Islet of Langerhans (tissue), 1 donor: Measurements from ENCODE around the gene GNAI3.

Source experiments
- FAIRE-seq: peaks from one replicate; lab custom pipeline; 2011; peaks lifted over from hg19 to GRCh38; lab: Jason Lieb, UNC

Gene GNAI3

DNA sequence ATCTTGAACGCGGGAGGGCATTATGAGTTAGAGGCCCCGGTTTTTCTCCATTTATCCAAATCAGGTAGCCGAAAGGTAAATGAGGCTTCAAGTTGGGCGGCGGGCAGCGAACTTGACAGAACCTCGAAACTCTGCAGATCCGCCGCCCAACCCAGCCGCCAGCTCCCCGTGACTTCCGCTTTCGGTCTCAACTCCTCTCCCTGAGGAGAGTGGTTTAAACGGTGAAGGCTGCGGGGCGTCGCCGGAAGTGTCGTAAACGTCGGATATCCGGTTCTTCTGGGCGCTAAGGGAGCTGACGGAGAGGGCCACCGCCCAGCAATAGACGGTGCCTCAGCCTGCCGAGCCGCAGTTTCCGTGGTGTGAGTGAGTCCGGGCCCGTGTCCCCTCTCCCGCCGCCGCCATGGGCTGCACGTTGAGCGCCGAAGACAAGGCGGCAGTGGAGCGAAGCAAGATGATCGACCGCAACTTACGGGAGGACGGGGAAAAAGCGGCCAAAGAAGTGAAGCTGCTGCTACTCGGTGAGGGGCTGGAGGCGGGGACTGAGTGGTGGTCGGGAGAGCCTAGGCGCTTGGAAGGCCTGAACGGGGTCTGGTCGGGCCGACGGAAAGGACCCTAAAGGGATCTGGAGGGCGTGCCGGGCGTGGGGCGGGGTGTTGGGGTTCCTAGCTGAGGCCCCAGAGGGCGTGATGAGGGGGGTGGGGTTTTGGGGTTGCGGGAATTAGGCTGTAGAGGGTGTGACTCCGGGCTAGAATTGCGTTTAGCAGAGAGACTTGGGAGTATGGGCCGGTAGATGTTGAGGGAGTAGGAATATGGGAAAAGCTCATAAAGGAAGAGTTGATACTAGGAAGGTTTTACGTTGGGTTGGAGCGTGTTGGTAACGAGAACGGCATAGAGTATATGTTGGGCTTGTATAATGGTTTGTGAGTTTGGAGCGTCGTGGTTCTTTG is at the start of gene GNAI3:
Gene GNAI3, plus strand, starts transcription at position 295 of the 947 bp plus-strand sequence. Its CDS starts 106 bp downstream, at position 401.
- no peak for FAIRE-seq

DNA sequence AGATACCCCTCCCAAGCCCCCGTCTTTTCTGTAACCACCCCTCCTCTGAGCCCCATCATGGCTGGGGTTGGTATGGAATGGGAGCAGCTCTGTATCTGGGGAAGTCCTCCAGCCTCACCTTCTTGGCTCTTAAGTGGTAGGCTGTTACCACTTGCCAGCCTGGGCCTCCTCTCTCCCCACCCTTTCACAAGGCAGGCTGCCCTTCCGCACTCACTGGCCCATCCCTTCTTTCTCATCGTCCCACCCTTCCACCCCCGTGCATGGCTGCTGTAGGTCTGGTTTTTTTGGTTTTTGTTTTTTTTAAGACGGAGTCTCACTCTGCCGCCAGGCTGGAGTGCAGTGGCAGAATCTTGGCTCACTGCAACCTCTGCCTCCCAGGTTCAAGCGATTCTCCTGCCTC is 49.3 kb upstream of the GNAI3 start:
- no peak for FAIRE-seq

DNA sequence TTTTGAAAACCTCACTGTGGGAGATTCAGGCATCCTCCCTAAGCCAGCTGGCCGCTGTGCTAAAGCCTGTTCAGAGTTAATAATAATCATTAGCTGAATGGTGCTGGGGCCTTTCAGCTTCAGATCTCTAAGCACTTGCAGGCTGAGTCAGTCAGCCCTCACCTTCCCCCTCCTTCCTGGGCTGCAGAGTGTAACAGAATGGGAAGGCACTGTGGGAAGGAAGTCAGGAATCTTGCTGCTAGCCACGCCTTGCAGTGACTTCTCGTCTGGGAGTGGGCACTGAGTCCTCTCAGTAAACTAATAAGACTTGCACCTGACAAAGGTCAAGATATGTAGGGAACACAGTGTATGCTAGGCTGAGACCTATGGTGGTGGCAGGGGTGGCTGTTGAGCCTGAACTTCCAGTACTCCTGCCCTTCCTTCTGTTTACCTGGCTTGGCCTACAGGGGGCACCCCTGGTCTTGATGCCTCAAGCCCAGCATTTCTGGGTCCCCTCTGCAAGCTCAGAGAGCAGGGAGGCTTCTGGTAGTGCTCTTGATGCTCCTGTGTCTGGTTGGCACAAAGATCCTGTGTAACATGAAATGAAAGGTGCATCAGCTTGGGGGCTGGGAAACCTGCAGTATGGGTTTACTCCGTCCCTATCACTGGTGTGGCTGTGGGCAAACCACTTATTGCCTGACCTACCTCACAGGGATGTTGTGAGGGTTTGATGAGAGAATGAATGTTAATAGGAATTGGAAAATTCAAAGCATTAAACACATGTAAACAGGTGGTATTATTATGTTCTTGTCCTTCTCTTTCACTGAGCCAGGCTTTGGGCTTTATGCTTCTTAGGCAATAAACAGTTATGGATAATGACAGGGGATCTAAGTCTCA is 48.5 kb upstream of the GNAI3 start:
- FAIRE-seq, result no peak

DNA sequence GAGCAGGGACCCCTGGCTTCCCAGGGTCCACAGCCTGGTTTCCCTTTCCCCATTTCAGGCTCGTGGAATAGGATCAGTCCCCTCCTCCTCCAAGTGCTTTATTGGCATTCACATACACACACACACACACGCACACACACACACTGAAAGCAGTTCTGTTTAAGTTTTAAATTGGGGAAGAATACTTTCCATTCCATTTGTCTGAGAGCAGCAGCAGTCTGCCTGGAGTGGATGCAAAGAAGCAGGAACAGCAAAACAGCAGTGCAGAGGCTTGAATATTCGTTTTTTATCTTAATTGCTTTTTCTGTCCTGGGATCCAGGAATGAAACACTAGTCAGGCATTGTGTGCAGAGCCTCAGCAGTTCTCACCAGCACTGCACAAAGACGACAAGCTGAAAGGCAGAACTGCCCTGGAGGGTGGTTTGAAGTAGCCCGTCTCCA is 47.5 kb upstream of the GNAI3 start:
- FAIRE-seq, result no peak

DNA sequence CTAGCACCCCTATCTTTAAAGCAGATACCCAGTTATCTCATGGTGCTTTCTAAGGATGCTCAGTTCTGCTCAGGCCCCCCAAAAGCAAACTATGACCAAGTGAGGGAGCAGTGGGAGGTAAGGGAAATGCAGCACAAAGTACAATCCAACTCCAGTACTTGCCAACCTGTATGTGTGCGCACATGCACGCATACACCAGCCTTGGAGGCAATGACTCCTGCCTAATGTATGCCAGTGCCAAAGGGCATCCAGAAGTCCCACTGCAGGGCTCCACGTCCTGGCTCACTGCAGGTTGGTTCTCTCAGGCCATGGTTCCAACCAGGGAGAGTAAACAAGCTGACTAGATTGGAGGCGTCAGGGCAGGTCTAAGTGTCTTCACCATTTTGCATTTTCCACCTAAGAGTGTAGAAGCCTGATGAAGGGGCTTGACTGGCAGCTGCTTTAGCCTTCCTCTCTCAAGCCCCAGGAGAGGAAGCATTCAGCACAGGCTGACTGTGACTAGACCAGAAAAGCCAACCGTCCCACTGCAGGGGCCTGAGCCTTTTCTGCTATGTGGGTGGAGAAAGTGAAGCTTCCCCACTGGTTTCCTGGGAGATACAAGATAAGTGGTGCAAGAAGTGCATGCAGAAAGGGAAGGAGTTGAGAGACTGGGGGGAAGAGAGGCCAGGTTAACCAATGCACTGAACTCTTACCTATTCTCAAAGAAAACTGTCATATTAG is 46.6 kb upstream of the GNAI3 start:
- no peak for FAIRE-seq

DNA sequence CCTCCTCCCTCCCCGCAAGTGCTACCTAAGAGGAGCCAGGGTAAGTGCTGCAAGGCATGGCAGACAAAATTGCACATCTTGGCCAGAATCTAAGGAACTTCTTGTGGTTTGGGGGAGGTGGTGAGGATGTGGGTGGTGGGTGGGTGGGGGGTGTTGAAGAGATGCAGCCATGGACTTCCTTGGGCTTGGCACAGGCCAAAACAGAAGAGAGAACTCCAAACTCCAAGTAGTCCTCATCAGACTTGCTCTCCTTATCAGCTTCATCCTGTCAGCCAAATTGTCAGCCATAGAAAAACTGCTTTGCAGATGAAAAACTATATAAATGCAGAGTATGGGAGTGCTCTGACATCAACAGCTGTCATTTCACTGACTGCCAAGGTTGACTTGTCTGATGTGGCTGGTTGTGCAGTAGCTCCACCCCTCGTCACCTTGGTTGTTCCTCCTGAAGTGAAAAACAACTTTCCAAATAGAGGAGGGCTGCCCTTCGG is 46.0 kb upstream of the GNAI3 start:
- FAIRE-seq, result no peak

DNA sequence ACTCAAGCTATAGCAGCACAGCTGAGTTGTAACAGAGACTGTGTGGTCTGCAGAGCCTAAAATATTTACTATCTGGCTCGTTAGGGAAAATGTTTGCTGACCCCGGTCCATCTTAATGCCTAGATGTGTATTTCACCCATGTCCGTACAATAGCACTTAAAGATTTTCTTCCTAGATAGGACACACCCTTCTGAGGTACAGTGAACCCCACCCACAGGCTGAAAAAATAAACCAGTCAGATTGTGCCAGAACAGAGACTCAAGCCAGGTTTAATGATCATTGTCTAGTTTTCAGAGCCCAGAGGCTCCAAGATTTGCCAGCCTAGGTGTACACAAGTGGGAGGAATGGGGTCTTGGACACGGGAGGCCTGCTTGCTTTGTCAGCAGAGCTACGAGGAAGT is 44.5 kb upstream of the GNAI3 start:
- FAIRE-seq, result no peak

DNA sequence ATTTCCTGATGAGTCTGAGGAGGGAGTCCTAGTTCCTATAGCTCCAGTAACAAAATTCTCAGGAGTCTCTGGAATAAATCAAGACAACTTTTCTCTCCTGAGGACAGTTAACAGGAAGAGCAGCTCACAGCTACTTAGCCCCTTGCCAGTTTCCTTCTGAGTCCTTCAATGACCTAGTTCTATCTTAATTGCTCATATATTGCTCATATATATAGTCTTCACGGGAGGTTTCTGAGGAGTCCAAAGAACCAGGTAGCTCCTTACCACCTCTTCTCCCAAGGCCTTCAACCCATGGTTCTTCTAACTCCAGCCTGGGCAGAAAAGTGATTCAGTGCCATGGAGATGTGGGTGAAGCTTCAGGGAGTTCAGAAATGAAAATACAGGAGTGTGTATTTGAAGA is 43.4 kb upstream of the GNAI3 start:
- no peak for FAIRE-seq

DNA sequence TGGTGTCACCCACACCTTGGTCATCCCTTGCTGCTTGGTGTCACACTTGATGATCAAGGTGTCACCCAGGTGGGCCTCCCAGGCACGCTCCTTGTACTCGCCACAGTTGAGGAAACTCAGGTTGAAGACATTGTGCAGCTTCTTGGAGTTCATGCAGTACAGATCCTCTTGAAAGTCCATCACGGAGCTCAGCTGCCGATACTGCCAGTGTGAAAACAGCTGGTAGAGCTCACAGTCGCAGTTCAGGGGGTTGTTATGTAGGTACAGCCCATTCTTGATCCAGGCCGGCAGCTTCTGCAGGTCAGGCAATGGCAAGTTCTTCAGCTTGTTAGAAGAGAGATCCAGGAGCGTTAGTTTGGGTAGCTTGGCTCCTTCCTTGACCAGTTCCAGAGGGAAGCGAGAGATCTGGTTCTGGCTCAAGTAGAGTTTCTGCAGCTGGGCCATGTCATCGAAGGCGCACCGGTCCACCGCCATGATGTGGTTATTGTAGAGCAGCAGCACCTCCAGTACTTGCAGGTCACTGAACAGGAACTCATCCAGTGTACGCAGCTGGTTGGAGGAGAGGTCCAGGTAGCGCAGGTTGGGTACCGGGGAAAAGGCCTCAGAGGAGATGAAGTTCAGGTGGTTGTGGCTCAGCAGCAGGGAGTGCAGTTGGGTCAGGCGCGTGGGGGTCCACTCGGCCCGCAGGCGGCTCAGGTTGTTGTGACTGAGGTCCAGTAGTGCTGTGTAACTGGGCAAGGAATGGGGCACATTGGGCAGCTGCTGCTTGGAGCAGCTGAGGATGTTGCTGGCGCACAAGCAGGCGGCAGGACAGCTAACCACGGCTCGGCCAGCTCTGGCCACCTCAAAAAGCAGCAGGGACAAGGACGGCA is 40.2 kb upstream of the GNAI3 start:
- FAIRE-seq, result no peak

DNA sequence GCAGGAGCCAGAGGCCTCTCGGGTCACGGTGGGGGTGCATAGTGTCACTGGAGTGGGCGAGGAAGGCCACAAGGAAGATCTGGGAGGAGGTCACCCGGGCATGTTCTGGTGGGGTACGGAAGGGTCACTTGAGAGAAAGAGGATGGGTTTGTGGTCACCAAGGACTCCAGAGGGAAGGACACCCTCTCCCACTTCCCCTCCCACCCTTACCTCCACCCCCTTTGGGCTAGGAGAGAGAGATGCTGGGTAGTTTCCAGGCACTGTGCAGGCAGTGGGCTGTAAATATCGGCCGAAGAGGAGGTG is 39.6 kb upstream of the GNAI3 start:
- no peak for FAIRE-seq

DNA sequence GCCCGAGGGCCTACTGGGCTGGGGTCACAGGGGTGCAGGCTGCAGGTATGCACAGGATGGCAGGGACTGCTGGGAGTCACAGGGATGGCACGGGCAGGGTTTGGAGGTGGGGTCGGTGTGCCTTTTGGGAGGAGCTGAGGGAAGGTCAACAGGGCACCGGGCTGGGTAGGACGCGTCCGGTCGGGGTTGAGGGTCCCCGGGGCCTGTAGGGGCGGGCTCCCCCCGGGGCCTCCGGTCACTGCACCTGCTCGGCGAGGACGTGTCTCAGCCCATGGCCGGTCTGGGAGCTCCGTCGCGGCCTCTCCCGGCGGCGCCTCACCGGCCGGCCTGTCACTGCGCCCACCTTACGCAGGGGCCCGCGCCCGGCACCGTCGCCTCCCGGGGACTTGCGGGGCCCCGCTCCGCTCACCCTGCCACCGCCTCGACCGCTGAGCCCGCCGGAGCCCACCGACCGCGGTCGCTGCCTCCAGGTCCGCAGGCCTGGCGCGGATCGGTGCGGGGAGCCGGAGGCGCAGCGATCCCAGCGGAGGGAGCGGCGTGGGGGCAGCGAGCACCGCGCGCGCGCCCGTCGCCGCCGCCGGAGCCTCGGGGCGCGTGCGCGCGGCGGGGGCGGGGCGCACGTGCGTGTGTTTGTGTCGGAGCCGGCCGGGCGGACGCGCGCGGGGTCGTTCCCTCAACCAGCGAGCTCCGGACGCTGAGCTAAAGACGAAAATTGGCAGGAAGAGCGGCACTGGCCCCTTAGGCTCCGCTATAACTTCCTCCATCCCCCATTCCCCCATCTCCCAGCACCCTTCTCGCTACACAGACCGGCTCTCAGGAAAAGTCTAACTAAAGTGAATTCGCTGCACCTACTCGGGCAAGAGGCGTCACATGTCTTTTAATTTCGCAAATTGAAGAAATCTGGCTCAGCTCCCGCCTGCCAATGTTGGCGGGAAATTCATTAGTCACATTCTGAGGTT is 39.0 kb upstream of the GNAI3 start, which contains the start of gene AMIGO1:
Gene AMIGO1, minus strand, starts transcription at position 552 of the 959 bp plus-strand sequence. CDS start 815 bp downstream, outside the sequence.
- FAIRE-seq, result no peak

DNA sequence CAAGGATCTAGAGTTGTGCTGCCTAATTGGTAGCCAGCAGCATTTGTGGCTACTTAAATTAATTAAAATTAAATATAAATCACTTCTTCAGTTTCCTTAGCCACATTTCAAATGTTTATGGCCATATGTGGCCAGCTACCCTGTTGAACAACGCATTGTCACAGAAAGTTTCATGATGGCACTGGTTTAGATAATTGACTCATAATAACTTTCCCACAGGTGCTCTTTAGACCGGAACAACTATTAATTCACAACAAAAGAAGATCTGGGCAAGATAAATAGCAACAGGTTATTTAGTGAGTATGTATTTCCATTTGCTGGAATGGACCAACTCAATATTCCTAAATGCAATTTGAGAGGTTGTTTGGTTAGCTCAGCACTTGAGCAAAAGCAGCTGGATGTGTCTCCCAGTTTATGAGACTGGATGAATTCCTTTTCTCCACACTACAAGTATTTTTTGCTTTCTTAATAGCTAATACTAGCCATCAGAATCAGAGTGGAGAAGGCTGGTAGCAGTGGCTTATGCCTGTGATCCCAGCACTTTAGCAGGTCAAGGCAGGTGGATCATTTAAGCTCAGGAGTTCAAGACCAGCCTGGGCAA is 35.2 kb upstream of the GNAI3 start:
- FAIRE-seq, result no peak

DNA sequence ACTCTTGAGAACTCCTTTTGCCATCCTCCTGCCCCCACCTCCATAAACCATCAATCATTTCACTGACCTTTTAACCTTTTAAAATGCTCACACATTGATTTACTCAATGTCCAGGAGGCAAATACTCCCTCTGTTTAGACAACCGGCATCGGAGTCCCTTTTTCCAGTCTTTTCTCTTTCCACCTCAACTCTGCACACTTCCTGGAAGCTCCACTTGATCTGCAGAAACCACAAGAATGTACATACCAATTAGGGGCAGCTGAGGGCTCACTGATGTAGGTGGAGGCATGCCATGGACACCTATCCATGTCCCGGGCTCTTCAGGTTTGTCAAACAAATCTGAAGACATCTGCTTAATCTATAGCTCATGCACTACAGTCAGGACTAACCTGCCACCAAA is 33.6 kb upstream of the GNAI3 start:
- FAIRE-seq, result no peak

DNA sequence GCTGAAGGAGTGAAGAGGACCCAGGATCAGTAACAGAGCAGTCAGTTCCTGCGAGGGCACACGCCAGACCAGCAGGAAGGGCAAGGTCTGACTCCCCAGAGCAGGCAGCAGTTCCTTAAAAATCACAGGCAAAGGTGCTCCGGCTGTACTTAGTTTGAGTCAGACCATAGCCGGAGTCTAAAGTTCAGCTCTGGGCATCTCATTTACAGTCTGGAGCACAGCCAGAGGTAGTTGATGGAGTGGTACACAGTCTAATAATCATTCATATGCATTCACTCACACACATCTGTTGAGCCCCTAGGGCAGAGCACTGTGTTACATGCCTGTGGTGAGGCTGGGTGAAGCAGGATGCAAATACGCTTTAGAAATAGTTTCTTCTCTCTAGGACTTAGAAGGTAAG is 31.5 kb upstream of the GNAI3 start:
- FAIRE-seq, result no peak

DNA sequence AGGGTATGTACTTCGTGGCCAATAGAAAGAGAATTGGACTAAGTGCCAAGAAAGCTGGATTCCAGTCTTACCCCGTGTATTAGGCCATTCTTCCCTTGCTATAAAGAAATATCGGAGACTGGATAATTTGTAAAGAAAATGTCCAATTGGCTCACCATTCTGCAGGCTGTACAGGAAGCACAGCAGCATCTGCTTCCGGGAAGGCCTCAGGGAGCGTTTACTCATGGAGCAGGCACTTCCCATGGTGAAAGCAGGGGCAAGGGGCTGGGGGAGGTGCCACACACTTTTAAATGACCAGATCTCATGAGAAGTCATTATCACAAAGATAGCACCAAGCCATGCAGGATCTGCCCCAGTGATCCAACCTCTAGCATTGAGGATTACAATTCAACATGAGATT is 31.1 kb upstream of the GNAI3 start:
- FAIRE-seq, result no peak

DNA sequence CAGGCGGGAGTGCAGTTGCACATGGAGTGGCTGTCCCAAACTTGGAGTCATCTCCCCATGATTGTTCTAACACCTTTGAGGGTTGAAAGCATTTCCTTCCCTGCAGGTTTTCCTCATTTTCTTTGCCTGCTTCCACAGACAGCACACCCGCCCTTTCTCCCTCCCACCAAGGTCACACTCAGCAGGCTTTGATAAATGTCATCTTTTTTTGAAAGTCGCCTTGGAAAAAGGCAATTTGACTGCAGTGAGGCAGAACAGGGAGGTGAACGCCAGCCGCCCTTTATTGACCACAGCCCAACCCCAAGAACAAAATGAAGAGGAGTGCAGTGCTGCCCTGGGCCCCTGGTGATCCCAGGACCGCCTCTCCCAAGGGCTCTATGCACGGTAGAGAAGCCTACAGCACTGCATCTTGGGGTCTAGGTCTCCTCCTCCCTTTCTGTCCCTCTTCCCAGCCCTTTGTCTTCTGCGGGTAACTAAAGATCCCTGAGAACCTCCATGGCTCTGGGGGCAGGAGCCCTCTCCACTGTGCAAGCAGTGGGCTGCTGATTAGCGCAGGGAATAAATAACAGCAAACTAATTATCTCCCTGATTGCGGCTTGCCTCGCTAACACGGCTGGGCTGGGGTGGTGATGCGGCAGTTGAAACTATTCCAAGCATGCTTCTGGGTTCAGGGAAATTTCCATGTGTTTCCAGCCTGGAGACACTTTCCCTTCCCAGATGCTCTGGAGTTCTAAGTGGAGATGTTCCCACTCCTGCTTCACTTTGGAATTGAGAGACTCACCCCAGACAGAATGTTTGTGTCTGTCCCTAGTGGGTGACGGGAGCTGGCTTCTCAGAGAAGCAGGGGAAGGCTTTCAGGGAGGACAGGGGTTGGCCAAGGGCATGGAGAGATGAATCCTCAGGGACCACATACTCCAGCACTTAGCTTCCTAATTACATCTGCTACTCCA is 27.1 kb upstream of the GNAI3 start:
- no peak for FAIRE-seq

DNA sequence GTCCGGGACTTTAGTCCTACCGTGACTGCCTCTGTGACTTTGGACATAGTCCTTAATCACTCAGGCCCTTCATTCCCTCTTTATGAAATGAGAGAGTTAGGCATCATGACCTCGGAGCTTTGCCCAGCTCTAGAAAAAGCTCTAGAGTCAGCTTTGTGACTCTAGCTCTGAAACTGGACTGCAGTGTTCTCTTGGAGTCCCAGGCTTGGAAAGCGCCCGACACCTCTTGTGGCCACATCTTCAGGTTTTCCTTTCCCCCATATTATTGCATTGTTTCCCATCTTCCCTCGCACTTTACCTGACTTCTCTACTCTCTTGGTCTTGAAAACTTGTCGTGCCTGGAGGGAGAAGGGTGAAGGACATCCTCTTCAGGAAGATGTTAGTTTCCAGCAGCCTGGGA is 26.4 kb upstream of the GNAI3 start:
- no peak for FAIRE-seq

DNA sequence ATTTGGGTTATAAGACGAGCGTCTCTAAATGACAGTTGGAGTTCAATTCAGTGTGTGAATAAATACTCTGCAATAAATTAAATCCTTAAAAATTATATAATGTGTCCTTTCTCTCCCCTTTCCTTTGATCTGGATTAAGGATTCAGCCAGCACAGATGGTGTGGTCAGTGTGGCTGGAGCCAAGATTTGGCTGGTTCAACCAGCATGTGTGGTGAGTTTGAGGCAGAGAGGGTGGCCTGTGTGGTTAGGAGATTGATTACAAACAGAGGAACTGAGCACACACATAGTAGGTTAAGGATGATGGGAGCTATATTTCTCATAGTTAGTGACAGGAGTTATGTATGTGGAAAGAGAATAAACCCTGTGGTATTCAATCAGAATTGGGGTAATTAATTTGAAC is 24.7 kb upstream of the GNAI3 start:
- FAIRE-seq, result no peak
